GM21367 (cell line): ENCODE data around the gene TNS1.
"Not testable (repeated sequence)": the region's sequence is repeated elsewhere in the genome, so short reads cannot be mapped to it uniquely, and the experiment has no call there.

Experiments used
- ATAC-seq: cut with Tn5 transposase; IDR thresholded peaks from one replicate; pipeline ENCODE4 v1.9.1; 2021; ENCODE audit not compliant: unreplicated experiment

TNS1 gene

GRCh38 chr2:217822296-217823252, 180.2 kb downstream of the TNS1 start:
- no peak for ATAC-seq

- ATAC-seq = no peak
Observed at GRCh38 chr2:217821536-217822147, 181.2 kb downstream of the TNS1 start.

GRCh38 chr2:217820904-217821303, 181.9 kb downstream of the TNS1 start:
- ATAC-seq = no peak

- no peak for ATAC-seq
Observed at GRCh38 chr2:217820091-217820819, 182.5 kb downstream of the TNS1 start.

- no peak for ATAC-seq
Observed at GRCh38 chr2:217818293-217818850, 184.4 kb downstream of the TNS1 start.

- ATAC-seq = no peak
Observed at GRCh38 chr2:217817466-217818292, 185.1 kb downstream of the TNS1 start.

GRCh38 chr2:217816396-217816869, 186.4 kb downstream of the TNS1 start:
- no peak for ATAC-seq

GRCh38 chr2:217813828-217814227, 189.0 kb downstream of the TNS1 start:
- ATAC-seq = no peak

GRCh38 chr2:217812170-217812569, 190.6 kb downstream of the TNS1 start:
- no peak for ATAC-seq

- no peak for ATAC-seq
Observed at GRCh38 chr2:217810260-217810659, 192.5 kb downstream of the TNS1 start.

GRCh38 chr2:217809736-217810135, 193.1 kb downstream of the TNS1 start:
- no peak for ATAC-seq

GRCh38 chr2:217808967-217809366, 193.8 kb downstream of the TNS1 start:
- not testable (repeated sequence) for ATAC-seq

- ATAC-seq = no peak
Observed at GRCh38 chr2:217808326-217808725, 194.5 kb downstream of the TNS1 start.

- no peak for ATAC-seq
Observed at GRCh38 chr2:217807753-217808152, 195.0 kb downstream of the TNS1 start.

GRCh38 chr2:217807025-217807424, 195.8 kb downstream of the TNS1 start:
- no peak for ATAC-seq

GRCh38 chr2:217806482-217806765, 196.4 kb downstream of the TNS1 start:
- no peak for ATAC-seq

- ATAC-seq = no peak
Observed at GRCh38 chr2:217805668-217806481, 196.9 kb downstream of the TNS1 start.

GRCh38 chr2:217804791-217805667, 197.8 kb downstream of the TNS1 start:
- ATAC-seq = no peak

- ATAC-seq = no peak
Observed at GRCh38 chr2:217804338-217804737, 198.5 kb downstream of the TNS1 start.
